Esophagus muscularis mucosa (tissue), 4 donors: ENCODE data around the gene TIMM17A.

Experiments
- CTCF ChIP-seq, 3 experiments: fragments of 200-600 bp in 2 of 3; fragments of 450-650 bp in 1 of 3; sonication (generic) in 2 of 3; IDR thresholded peaks; one replicate each; pipeline ENCODE4 v1.5.1; 2017 to 2019; ENCODE audit warnings: antibody characterized with exemption in 3 of 3, mild to moderate bottlenecking in 2 of 3, moderate library complexity in 1 of 3
- EP300 ChIP-seq: sonication (generic); formaldehyde crosslinking; IDR thresholded peaks from one replicate; pipeline ENCODE4 v1.6.1; 2017; ENCODE audit warnings: antibody characterized with exemption
- POLR2A ChIP-seq: fragments of 450-650 bp; IDR thresholded peaks from one replicate; pipeline ENCODE4 v1.6.1; 2017; ENCODE audit warnings: antibody characterized with exemption, moderate library complexity, mild to moderate bottlenecking, low read depth
- POLR2AphosphoS5 ChIP-seq, 2 donors: sonication (generic); formaldehyde crosslinking; IDR thresholded peaks; one replicate each; pipeline ENCODE4 v1.6.1; 2017; ENCODE audit warnings: antibody characterized with exemption in 2 of 2

- TF ChIP-seq CTCF (IDR thresholded peaks at IDR 0.05) (no peak), EP300 (no peak), POLR2AphosphoS5 (IDR thresholded peaks at IDR 0.05) (no peak), POLR2A (no peak)
Measured at GRCh38 chr1:201921952-201922558, 33.2 kb upstream of the TIMM17A start.
